Lower lobe of right lung (tissue), 2 donors: ENCODE data around the gene PNKD. TPM values are rescaled to one million over a fixed set of nuclear protein-coding genes. Genes with fewer than 3 reads are reported as not detected.
A peak's percentile ranks its signal among the peaks of the same experiment; 100 is the strongest.

Source experiments
- ATAC-seq, 2 donors: fragments of 200-7000 bp; cut with Tn5 transposase; one replicate each; pipeline ENCODE4 v1.9.1; 2020 to 2022; ENCODE audit warnings: mild to moderate bottlenecking in 2 of 2, moderate library complexity in 2 of 2
- DNase-seq: peaks from one replicate; pipeline ENCODE4 v3.0.0-alpha.2; 2020
- H3K27ac ChIP-seq: fragments of 200-600 bp; one replicate; pipeline ENCODE4 v1.8.0; 2022
- H3K27me3 ChIP-seq: fragments of 200-600 bp; one replicate; pipeline ENCODE4 v1.8.0; 2022; ENCODE audit warnings: low read depth
- H3K36me3 ChIP-seq: fragments of 200-600 bp; one replicate; pipeline ENCODE4 v1.8.0; 2022; ENCODE audit warnings: mild to moderate bottlenecking
- H3K4me1 ChIP-seq: fragments of 200-600 bp; one replicate; pipeline ENCODE4 v1.8.0; 2022
- H3K4me3 ChIP-seq: fragments of 200-600 bp; one replicate; pipeline ENCODE4 v1.8.0; 2022; ENCODE audit warnings: mild to moderate bottlenecking
- H3K9me3 ChIP-seq: fragments of 200-600 bp; one replicate; pipeline ENCODE4 v1.8.0; 2022
- CTCF ChIP-seq: fragments of 200-600 bp; IDR thresholded peaks from one replicate; pipeline ENCODE4 v1.8.0; 2022; ENCODE audit warnings: antibody characterized with exemption, mild to moderate bottlenecking
- intact Hi-C: fragments of 100-400 bp; cut with DNase I; formaldehyde crosslinking; loops from one replicate; pipeline ENCODE4 v1.11.0; 2022
- total RNA-seq: library from RNA; stranded (reverse); fragmentation: NEBNext Ultra II Directional; extraction: Animal tissue kit (Norgen Biotek cat#: 25700); gene quantifications from one replicate; pipeline ENCODE4 v1.2.1, GENCODE V29; 2021
- donor health status: DM: no; HTN: yes; CAD: no; lungs with severe emphysema.

PNKD gene
- total RNA-seq, 1 donor from 2014 or later, result 65.8 TPM

- TF ChIP-seq CTCF, result no peak
Observed at GRCh38 chr2:218367415-218368149, 97.3 kb downstream of the PNKD start.

GRCh38 chr2:218368150-218368528, 97.8 kb downstream of the PNKD start:
- peaks cover 6% of the 10 kb centered on the region for H3K9me3 ChIP-seq
- H3K36me3 ChIP-seq, result no peaks in the 10 kb centered on the region
- peak overlapping the region; percentile 95 for H3K27ac ChIP-seq
- H3K4me3 ChIP-seq, result peak overlapping the region; percentile 59
- DNase-seq (peak; percentile 61), ATAC-seq (no peak)
- peaks cover 51% of the 10 kb centered on the region for H3K4me1 ChIP-seq
- no peaks in the 10 kb centered on the region for H3K27me3 ChIP-seq
- intact Hi-C loops, result loop anchor here (10.0 kb wide), 1 partner anchor 73 kb away; the partner anchor contains the start of gene TMBIM1
- no peak for TF ChIP-seq CTCF

More at GRCh38 chr2:218367415-218368149, 97.3 kb downstream of the PNKD start:
- peak; percentile 91 to 94 for ATAC-seq
- Histone ChIP-seq H3K36me3 (no peaks in the 10 kb centered on the region), H3K9me3 (peaks cover 6% of the 10 kb centered on the region), H3K27me3 (no peaks in the 10 kb centered on the region), H3K4me3 (peak overlapping the region; percentile 59), H3K4me1 (peaks cover 55% of the 10 kb centered on the region), H3K27ac (peak overlapping the region; percentile 95)
- intact Hi-C loops, result loop anchor here (10.0 kb wide), 1 partner anchor 73 kb away; the partner anchor contains the start of gene TMBIM1
- peak; percentile 97 for DNase-seq

- DNase-seq (peak; percentile 73), ATAC-seq (peak; percentile 11 to 36)
- no peaks in the 10 kb centered on the region for H3K36me3 ChIP-seq
- peaks cover 6% of the 10 kb centered on the region for H3K9me3 ChIP-seq
- H3K4me3 ChIP-seq, result peak overlapping the region; percentile 59
- H3K4me1 ChIP-seq, result peaks cover 51% of the 10 kb centered on the region
- no peak for TF ChIP-seq CTCF
- intact Hi-C loops, result loop anchor here (10.0 kb wide), 1 partner anchor 74 kb away; the partner anchor contains the start of gene TMBIM1
- H3K27me3 ChIP-seq, result no peaks in the 10 kb centered on the region
- H3K27ac ChIP-seq, result peak overlapping the region; percentile 95
Observed at GRCh38 chr2:218368621-218369153, 98.4 kb downstream of the PNKD start.

GRCh38 chr2:218369330-218369729, 99.0 kb downstream of the PNKD start:
- peaks cover 6% of the 10 kb centered on the region for H3K9me3 ChIP-seq
- ATAC-seq (peak; percentile 50 to 59), DNase-seq (peak; percentile 64)
- intact Hi-C loops, result loop anchor here (10.0 kb wide), 1 partner anchor 75 kb away; the partner anchor contains the start of gene TMBIM1
- peak overlapping the region; percentile 95 for H3K27ac ChIP-seq
- H3K27me3 ChIP-seq, result no peaks in the 10 kb centered on the region
- H3K4me3 ChIP-seq, result peak overlapping the region; percentile 59
- peaks cover 47% of the 10 kb centered on the region for H3K4me1 ChIP-seq
- no peak for TF ChIP-seq CTCF
- no peaks in the 10 kb centered on the region for H3K36me3 ChIP-seq

GRCh38 chr2:218370410-218371063, 100.2 kb downstream of the PNKD start:
- H3K9me3 ChIP-seq, result peaks cover 6% of the 10 kb centered on the region

More at GRCh38 chr2:218370410-218371063, 100.2 kb downstream of the PNKD start:
- H3K4me1 ChIP-seq, result peaks cover 43% of the 10 kb centered on the region
- intact Hi-C loops, result no loop called here
- TF ChIP-seq CTCF, result no peak
- peak overlapping the region; percentile 95 for H3K27ac ChIP-seq
- DNase-seq, result peak; percentile 85
- ATAC-seq, result peak; percentile 52 to 63
- no peaks in the 10 kb centered on the region for H3K36me3 ChIP-seq
- H3K4me3 ChIP-seq, result peak overlapping the region; percentile 7
- no peaks in the 10 kb centered on the region for H3K27me3 ChIP-seq
